GM18520 (cell line): ENCODE results near the gene DMAP1.
A peak's percentile ranks its signal among the peaks of the same experiment; 100 is the strongest.
"Not testable (repeated sequence)": the region's sequence is repeated elsewhere in the genome, so short reads cannot be mapped to it uniquely, and the experiment has no call there.

Source experiments
- ATAC-seq: cut with Tn5 transposase; IDR thresholded peaks from one replicate; pipeline ENCODE4 v1.9.1; 2021; ENCODE audit not compliant: unreplicated experiment

Gene DMAP1, protein sequence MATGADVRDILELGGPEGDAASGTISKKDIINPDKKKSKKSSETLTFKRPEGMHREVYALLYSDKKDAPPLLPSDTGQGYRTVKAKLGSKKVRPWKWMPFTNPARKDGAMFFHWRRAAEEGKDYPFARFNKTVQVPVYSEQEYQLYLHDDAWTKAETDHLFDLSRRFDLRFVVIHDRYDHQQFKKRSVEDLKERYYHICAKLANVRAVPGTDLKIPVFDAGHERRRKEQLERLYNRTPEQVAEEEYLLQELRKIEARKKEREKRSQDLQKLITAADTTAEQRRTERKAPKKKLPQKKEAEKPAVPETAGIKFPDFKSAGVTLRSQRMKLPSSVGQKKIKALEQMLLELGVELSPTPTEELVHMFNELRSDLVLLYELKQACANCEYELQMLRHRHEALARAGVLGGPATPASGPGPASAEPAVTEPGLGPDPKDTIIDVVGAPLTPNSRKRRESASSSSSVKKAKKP

GRCh38 chr1:44213222-44214112 is at the start of gene DMAP1:
DMAP1 (plus strand) TSS chr1:44213471; CDS start chr1:44213754, 283 bp downstream.
- peak; percentile 52 for ATAC-seq

DNA sequence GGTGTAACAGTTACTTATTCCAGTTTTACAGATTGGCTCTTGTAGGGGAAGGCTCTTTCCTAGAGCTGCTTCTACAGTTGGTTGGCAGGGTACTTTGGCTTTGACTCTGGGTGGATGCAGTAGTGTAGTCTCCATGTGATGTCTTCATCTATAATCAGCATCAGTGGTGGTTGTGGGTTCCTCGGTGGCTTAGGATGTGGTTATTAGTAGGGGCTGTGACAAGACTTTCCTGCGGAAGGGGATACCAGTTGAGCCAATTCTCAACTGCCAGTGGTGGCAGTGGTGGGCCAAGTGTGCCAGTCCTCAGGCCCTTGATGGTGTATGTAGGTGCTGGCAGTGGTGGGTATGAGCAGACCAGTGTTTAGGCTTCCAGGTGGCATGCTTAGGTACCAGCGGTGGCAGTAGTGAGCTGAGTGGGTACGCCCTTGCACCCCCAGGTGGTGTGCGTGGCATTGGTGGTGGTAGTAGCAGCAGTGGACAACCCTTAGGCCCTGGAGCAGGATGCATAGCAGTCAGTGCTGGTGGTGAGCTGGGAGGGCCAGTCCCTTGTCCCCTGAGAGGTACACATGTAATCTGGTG is 44.7 kb upstream of the DMAP1 start:
- ATAC-seq = no peak

DNA sequence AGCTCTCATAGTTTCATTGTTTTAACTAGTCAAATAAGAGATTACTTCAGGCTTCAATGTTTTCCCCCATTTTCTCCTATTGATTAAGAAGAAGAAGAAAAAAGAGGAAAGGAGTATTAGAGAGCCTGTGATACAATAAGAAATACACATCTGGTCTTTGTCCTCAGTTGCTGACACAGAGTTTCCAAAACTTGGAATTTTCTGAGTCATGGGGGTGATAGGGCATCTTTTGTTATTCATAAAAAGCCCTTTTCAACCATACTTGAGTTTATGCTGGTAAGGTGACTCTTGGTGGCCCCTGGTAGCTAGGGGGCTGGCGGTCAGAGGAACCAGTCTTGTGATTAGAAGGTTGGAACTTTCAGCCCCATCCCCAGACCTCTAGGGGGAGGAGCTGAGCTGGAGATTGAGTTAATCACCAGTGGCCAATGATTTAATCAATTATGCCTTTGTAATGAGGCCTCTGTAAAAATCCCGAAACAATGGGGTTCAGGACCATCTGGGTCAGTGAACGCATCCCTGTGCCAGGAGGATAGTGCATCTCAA is 42.9 kb upstream of the DMAP1 start:
- no peak for ATAC-seq

DNA sequence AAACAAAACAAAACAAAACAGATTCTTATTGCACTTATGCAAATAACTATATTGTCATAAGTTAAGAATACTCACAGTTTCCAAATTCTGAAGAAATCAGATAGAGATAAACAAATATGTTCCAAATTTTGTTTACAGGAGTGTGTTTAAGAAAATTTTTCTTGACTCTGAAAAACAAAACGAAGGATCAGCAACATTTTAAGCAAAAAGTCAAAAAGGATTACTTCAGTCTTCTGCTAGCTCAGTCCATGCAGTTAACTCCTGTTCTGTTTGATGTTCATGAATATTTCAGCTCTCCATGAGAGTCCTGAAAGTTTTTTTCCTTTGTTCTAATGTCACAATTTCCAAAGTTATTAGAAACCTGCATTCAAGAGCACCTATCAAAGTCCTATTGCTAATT is 38.6 kb upstream of the DMAP1 start:
- no peak for ATAC-seq

GRCh38 chr1:44200336-44200735 is 12.9 kb upstream of the DMAP1 start:
- ATAC-seq = no peak

- not testable (repeated sequence) for ATAC-seq
Observed at GRCh38 chr1:44206545-44206944, 6.7 kb upstream of the DMAP1 start.

DNA sequence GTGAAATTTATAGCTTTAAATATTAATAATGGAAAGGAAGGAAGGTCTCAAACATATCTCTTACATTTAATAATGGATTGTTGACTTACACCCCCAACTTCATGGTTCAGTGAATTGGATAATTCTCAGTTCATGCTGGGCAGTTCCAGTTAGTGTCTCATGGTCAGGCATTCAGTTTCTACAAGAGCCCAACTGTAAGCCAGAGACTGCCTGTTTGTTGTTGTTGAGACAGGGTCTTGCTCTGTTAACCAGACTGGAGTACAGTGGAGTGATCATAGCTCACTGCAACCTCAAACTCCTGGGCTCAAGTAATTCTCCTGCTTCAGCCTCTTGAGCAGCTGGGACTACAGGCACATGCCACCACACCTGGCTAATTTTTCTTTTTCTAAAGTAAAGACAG is 5.0 kb upstream of the DMAP1 start:
- no peak for ATAC-seq

DNA sequence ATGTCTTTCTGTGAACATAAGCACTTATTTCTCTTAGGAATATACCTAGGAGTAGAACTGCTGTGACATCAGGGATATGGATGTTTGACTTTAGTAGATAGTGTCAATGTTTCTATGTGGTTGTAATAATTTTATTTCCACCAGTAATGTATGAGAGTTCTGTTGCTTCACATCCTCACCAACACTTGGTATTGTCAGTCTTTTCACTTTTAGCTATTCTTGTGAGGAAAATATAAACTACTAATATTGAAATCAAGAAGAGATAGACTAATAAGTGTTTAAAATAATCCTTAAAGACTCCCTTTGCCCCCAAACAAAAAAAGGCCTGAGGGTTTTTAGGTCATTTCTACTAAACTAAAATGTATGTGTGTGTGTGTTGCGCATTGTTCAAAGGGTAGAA is 2.7 kb upstream of the DMAP1 start:
- ATAC-seq = no peak

GRCh38 chr1:44212355-44213221 is 683 bp upstream of the DMAP1 start:
- ATAC-seq = no peak

DNA sequence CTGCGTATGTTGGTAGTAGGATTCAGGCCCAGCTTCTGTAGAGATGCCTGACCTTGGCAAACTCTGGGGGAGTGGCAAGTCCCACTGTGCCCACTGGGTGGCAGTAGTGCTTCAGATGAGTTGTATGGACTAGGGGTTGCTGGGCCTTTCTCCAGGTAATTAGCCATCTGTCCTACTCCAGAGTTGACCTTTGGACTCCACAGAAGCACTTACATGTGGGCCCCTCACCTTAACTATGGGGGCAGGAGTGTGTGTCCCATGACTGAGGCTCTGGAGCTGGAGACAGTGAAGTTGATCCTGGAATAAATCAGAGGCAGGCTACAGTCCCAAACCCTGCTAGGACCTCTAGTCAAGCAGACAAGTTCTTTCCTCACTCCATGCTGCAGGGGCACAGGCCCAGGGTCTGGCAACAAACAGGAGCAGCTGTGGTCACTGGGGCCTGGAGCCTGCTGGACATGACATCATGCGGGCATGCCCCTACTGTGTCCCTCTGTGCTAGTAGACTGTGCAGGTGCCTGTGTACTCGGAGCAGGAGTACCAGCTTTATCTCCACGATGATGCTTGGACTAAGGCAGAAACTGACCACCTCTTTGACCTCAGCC is 4.6 kb downstream of the DMAP1 start:
- no peak for ATAC-seq

DNA sequence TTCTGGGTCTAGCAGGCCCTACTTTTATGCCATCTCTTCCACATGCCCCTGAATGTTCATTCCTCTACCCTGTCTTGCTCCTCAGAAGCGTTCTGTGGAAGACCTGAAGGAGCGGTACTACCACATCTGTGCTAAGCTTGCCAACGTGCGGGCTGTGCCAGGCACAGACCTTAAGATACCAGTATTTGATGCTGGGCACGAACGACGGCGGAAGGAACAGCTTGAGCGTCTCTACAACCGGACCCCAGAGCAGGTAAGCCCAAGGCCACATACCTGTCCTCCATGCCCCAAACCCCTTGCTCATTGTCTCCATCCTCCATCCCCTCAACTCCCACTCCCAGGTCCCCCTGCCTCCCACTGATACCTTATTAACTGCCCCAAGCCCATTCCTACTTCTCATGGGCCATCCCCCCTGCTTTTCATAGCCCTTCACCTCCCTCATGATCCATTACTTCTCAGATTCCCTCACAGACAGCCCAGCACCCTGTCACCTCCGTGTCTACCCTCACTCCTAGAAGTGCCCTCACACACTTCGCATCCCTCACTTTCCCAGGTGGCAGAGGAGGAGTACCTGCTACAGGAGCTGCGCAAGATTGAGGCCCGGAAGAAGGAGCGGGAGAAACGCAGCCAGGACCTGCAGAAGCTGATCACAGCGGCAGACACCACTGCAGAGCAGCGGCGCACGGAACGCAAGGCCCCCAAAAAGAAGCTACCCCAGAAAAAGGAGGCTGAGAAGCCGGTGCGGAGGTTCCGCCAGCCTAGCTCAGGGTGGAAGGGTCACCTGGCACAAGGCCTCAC is 5.4 kb downstream of the DMAP1 start:
- ATAC-seq = no peak

GRCh38 chr1:44219301-44219626 is 6.0 kb downstream of the DMAP1 start:
- ATAC-seq = no peak

GRCh38 chr1:44220001-44220751 is 6.9 kb downstream of the DMAP1 start:
- no peak for ATAC-seq

GRCh38 chr1:44220755-44221154 is 7.5 kb downstream of the DMAP1 start:
- ATAC-seq = no peak

DNA sequence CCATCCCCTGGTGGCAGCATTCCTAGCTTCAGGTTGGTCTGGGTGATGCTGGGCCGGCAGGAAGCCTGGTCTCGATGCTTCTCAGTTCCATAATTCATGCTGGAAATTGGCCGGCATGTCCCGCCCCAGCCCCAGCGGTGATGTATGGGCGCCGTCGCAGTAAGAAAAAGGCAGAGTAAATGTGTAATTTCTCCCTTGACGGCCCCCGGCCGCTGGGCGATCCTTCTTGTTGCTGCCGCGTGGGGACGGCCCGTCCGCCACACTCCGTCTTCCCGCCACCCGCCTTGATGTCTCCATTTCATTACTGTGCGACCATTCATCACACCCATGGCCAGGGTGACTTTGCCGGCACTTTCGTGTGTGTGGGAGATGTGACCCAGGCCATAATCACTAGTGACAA is 8.5 kb downstream of the DMAP1 start:
- ATAC-seq = no peak

GRCh38 chr1:44222397-44223186 is 9.3 kb downstream of the DMAP1 start:
- ATAC-seq = no peak

DNA sequence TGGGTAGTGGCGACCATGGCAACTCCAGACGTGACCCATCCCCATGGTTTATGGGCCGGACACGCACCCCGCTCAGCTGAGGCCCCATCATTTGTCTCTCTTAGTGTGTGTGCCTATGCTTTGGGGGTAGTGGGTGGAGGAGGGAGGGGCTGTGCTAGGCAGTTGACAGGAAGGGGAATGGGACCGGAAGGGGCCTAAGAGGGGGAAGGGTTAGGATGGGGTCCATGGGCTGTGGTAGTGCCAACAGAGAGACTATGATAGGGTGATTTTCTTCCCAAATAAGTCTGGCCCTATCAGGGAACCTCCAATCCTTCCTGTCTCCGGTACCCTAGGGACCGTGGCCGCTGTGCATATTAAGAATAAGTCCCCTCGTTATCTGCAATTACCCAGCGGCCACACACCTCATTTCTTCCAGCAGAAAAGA is 9.9 kb downstream of the DMAP1 start:
- no peak for ATAC-seq

- ATAC-seq = no peak
Observed at GRCh38 chr1:44225761-44226160, 12.5 kb downstream of the DMAP1 start.
